CD4-positive, alpha-beta T cell treated with Interleukin-12 subunit alpha and Interleukin-12 subunit beta, for 1 hour (primary cell): ENCODE data around the gene RNF223.
"Not testable (repeated sequence)": the region's sequence is repeated elsewhere in the genome, so short reads cannot be mapped to it uniquely, and the experiment has no call there.

ENCODE experiments used
- DNase-seq: peaks from one replicate; pipeline ENCODE4 v3.0.0-alpha.2; 2020

Gene RNF223

DNA sequence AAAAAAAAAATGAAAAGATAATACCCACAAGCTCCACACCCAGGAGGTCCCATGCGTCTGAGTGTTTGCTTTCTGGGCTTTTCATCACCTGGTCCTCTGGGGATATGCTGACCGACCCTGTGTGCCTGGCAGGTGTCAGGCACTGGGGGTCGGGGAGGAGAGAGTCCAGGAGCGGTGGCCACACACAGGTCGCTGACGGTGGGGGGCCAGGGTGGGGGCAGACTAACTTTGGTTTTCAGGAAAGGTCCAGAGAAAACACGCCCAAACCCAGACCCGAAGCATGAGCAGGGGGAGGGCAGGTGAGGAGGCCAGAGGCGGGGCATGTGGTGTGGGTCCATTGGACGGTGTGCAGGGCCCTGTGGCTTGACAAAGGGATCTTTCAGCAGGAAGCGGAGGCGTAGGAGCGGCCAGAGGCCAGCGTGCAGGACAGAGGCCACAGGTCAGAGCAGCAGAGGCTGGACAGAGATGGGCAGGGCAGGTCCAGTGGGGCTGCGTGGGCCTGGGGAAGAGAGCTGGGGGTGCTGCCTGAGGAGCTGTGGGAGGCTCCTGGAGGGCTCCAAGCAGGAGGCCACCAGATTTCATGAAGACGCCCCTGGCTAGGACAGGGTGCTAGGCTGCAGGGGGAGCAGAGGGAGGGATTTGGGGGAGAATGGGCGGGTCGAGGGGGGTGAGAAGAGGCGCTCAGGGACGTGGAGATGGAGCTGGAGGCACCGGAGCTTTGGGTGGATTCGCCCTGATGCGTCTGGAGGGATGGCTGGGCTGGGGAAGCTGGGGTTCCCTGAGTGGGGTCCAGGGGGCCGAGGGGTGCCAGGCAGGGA, 15.8 kb downstream of the RNF223 start:
- no peak for DNase-seq

DNA sequence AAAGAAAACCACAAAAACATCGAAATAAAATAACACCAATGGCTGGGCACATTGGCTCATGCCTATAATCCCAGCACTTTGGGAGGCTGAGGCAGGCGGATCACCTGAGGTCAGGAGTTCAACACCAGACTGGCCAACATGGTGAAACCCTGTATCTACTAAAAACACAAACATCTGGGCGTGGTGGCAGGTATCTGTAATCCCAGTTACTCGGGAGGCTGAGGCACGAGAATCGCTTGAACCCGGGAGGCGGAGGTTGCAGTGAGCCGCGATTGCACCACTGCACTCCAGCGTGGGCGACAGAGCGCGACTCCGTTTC, 16.4 kb downstream of the RNF223 start:
- not testable (repeated sequence) for DNase-seq

DNA sequence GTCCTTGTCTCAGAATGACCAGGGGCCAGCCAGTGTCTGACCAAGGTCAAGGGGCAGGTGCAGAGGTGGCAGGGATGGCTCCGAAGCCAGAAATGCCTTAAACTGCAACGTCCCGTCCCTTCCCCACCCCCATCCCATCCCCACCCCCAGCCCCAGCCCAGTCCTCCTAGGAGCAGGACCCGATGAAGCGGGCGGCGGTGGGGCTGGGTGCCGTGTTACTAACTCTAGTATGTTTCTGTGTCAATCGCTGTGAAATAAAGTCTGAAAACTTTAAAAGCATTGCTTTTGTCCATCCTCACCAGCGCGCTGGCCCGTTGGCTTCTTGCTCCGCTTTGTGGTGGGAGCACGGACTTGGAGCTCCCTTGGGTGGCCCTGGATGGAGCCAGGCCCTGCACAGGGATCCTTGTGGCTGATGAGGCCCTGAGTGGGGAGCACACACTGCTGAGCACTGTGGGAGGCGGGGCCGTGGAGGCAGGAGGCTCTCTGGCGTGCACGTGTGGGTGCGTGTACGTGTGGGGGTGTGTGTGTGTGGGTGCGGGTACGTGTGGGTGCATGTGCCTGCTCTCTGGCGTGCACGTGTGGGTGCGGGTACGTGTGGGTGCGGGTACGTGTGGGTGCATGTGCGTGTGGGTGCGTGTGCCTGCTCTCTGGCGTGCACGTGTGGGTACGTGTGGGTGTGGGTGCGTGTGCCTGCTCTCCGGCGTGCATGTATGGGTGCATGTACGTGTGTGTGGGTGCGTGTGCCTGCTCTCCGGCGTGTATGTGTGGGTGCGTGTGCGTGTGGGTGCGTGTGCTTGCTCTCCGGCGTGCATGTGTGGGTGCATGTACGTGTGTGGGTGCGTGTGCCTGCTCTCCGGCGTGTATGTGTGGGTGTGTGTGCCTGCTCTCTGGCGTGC, 18.0 kb downstream of the RNF223 start:
- no peak for DNase-seq

DNA sequence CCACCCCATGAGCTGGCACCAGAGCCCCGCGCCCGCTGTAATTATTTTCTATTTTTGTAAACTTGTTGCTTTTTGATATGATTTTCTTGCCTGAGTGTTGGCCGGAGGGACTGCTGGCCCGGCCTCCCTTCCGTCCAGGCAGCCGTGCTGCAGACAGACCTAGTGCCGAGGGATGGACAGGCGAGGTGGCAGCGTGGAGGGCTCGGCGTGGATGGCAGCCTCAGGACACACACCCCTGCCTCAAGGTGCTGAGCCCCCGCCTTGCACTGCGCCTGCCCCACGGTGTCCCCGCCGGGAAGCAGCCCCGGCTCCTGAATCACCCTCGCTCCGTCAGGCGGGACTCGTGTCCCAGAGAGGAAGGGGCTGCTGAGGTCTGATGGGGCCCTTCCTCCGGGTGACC, 19.1 kb downstream of the RNF223 start:
- no peak for DNase-seq

DNA sequence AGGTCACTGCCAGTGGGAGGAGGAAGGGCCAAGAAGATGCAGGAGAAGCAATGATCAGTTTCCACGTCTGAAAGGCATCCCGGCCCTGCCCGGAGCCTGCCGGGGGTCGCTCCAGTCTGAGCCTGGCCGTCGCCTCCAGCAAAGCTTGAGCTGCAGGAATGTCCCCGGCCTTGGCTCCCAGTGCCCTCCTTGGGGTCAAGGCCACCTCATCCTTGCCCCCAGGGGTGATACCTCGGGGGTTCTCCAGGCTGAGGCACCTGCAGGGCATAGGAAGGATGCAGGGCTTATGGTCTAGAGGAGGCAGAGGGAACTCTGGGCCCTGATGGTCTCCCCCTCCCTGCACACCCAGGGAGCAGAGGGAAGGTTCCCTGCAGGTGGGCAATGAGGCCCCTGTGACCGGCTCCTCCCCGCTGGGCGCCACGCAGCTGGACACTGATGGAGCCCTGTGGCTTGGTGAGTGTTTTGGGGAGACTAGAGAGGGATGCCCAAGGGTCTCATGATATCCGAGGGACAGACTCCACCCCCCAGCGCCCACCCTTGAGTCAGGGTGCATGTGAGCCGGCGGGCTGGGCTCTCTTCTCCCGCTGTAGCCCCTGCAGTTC, 19.9 kb downstream of the RNF223 start:
- DNase-seq = no peak

DNA sequence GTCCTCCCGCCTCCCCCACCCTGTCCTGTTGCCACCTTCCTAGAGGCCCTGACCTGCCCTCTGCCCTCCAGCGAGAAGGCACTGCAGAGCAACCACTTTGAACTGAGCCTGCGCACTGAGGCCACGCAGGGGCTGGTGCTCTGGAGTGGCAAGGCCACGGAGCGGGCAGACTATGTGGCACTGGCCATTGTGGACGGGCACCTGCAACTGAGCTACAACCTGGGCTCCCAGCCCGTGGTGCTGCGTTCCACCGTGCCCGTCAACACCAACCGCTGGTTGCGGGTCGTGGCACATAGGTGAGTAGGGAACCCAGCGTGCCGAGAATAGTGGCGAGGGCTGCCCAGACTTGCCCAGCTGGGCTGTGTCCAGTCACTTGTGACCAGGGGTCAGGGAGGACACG, 20.4 kb downstream of the RNF223 start:
- no peak for DNase-seq

DNA sequence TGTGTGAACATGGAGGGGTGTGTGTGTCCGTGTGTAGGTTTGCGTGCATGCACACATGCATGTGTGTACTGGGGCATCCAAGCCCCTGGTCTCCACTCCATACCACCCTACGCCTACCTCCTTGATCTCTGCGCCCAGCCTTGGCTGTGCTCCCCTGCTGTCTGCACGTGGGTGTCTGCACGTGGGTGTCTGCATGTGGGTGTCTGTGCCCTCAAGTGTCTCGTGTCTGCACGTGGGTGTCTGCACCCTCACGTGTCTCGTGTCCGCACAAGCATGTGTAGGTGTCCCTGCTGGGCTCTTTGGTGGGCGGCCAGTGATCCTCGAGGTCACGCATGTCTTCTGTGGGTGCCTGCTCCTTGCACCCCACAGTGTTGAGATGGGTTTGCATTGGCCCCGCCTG, 21.1 kb downstream of the RNF223 start:
- no peak for DNase-seq

DNA sequence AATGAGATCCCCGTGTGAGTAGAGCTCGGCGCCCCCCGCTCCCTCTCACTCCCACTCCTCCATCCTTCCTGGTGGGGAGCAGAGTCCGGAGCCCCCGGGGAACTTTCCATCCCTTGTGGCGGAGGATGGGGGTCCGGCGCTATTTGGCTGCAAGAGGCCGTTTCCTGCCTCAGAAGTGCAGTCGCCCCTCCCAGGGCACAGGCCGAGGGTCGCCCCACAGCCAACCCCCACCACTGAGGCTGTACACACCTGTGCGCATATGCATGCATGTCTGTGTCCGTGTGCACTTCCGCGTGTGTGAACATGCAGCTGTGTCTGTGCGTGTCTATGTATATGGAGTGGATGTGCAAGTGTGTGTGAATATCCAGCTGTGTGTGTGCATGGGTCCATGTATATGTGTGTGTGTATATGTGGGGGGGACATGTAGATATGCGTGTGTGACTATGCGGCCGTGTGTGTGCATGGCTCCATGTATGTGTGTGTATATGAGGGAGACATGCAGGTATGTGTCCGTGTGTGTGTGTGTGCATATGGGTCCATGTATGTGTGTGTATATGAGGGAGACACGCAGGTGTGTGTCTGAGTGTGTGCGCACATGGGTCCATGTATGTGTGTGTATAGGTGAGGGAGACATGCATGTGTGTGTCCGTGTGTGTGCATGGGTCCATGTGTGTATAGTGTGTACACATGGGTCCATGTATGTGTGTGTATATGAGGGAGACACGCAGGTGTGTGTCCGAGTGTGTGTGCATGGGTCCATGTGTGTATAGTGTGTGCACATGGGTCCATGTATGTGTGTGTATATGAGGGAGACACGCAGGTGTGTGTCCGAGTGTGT, 21.9 kb downstream of the RNF223 start:
- DNase-seq = no peak

DNA sequence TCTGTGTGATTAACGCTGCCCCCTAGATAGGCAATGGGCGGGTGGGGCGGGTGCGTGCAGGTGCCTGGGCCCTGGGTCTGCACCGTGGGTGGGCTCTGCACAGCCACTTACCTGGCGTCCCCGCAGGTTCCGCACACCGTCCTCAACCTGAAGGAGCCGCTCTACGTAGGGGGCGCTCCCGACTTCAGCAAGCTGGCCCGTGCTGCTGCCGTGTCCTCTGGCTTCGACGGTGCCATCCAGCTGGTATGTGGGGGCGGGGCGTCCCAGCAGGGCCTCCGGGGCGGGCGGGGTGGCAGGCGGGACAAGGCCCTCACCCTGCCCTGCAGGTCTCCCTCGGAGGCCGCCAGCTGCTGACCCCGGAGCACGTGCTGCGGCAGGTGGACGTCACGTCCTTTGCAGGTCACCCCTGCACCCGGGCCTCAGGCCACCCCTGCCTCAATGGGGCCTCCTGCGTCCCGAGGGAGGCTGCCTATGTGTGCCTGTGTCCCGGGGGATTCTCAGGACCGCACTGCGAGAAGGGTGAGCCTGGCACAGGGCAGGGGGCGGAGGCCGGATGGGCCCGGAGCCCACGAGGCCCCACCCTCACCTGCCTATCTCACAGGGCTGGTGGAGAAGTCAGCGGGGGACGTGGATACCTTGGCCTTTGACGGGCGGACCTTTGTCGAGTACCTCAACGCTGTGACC, 22.8 kb downstream of the RNF223 start:
- DNase-seq = no peak

DNA sequence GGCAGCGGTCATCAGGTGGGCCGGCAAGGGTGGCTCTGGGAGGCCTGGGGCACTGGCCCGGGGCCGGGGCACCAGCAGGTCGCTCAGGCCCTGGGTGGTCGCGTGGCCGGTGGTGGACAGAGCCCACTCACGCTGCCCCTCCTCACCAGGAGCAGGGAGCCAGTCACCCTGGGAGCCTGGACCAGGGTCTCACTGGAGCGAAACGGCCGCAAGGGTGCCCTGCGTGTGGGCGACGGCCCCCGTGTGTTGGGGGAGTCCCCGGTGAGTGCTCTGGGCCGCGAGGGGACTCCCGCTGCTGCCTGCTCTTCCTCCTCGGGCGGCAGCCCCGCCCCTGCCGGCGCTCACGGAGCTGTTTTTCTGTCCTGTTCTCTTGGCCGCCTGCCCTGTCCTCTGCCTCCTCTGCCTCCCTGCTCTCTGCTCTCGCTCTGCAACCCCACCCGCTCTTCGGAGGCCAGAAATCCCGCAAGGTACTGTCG, 23.5 kb downstream of the RNF223 start:
- DNase-seq = no peak

DNA sequence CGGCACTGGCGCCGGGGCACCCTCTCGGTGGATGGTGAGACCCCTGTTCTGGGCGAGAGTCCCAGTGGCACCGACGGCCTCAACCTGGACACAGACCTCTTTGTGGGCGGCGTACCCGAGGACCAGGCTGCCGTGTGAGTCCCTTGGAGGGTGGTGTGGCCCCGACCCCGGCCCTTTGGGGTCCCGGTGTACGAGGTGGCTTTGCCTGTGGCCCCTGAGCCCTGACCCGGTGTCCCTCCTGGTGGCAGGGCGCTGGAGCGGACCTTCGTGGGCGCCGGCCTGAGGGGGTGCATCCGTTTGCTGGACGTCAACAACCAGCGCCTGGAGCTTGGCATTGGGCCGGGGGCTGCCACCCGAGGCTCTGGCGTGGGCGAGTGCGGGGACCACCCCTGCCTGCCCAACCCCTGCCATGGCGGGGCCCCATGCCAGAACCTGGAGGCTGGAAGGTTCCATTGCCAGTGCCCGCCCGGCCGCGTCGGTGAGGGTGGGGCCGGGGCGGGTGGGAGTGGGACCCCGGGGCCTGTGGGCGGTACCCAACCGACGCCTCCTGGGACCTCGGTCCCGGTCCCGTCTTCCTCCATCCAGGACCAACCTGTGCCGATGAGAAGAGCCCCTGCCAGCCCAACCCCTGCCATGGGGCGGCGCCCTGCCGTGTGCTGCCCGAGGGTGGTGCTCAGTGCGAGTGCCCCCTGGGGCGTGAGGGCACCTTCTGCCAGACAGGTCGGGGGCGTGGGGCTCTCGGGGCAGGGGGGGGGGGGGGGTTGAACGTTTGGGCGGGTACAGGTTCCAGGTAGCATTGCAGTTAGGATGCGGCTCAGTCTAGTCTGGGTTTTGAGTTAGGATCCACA, 24.6 kb downstream of the RNF223 start:
- DNase-seq = no peak

DNA sequence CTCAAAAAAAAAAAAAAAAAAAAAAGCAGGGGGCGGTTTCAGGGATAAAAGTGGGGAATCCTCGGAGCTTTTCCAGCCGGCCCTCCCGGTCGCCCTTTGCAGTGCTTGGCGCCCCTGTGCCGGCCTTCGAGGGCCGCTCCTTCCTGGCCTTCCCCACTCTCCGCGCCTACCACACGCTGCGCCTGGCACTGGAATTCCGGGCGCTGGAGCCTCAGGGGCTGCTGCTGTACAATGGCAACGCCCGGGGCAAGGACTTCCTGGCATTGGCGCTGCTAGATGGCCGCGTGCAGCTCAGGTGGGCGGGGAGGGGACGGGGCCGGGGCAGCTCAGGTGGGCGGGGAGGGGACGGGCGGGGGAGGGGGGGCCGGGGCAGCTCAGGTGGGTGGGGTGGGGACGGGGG, 25.3 kb downstream of the RNF223 start:
- DNase-seq = no peak

DNA sequence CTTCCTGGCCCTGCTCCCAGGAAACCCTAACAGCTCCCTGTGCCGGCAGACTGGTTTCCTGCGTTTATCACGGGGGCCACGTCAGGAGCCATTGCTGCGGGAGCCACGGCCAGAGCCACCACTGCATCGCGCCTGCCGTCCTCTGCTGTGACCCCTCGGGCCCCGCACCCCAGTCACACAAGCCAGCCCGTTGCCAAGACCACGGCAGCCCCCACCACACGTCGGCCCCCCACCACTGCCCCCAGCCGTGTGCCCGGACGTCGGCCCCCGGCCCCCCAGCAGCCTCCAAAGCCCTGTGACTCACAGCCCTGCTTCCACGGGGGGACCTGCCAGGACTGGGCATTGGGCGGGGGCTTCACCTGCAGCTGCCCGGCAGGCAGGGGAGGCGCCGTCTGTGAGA, 26.1 kb downstream of the RNF223 start:
- no peak for DNase-seq

DNA sequence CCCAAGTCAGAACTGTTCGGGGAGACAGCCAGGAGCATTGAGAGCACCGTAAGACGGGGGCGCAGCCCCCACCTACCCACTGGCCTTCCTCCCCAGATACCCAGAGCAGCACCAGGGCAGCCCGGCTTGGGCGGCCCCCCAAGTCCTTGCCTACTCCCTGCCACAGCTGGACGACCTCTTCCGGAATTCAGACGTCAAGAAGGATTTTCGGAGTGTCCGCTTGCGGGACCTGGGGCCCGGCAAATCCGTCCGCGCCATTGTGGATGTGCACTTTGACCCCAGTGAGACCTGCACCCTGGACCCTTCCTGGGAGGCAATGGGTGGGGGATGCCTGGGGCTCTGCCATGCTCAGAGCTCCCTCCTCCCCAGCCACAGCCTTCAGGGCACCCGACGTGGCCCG, 26.7 kb downstream of the RNF223 start:
- no peak for DNase-seq

DNA sequence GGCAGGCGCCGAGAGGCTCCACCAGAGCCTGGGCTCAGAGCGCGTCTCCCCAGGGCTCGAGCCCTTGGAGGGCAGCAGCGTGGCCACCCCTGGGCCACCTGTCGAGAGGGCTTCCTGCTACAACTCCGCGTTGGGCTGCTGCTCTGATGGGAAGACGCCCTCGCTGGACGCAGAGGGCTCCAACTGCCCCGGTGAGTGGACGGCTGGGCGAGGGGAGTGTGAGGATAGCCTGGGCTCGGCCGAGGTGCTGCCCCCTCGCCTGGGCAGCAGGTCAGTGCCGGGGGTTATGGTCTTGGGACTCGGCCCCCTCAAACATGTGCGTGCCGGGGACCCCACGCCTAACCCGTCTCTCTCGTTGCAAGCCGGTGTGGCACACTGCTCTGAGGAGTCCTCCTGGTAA, 27.3 kb downstream of the RNF223 start:
- no peak for DNase-seq

DNA sequence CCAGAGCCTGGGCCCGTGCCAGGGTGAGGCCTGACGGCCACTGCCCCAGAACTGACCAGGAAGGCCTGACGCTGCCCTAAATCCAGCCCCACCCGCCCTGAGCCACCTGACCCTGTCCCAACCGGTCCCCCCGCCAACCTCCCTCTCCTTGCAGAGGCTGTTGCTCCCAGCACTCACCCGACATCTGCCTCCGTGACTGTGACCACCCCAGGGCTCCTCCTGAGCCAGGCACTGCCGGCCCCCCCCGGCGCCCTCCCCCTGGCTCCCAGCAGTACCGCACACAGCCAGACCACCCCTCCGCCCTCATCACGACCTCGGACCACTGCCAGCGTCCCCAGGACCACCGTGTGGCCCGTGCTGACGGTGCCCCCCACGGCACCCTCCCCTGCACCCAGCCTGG, 27.9 kb downstream of the RNF223 start:
- DNase-seq = no peak

DNA sequence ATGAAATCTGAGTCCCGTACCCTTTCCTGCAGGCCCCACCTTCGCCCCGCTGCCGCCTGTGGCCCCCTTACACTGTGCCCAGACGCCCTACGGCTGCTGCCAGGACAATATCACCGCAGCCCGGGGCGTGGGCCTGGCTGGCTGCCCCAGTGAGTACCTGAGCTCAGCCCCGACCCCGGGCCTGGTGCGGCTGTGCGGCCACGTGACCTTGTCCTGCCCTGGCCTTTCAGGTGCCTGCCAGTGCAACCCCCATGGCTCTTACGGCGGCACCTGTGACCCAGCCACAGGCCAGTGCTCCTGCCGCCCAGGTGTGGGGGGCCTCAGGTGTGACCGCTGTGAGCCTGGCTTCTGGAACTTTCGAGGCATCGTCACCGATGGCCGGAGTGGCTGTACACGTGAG, 29.0 kb downstream of the RNF223 start:
- DNase-seq = no peak

DNA sequence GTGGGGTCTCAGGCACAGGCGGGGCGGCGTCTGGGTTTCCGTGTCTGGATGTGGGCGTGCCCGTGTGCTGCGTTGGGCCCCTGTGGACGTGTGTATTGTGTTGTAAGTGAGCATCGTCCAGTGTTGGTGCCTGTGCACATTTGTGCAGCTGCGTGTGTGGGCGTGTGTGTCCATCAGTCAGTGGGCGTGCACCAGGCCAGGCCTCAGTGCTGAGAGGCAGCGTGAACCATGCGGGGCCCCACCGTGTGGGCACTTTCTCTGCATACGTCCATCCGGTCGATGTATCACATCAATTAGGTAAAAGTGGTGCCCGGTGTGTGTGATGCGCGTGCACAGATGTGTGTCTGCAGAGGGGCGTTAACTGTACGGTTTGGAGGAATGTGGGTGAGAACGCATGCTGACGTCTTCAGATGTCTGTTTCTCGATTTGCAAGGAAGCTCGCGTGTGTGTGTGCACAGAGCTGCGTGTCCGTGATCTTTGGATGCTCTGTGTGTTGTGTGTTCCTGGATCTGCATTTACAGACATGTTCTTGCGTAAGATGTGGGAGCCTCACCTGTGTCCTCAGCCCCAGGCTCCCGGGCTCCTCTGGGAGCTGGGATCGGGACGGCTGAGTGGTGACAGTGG, 29.5 kb downstream of the RNF223 start:
- no peak for DNase-seq

DNA sequence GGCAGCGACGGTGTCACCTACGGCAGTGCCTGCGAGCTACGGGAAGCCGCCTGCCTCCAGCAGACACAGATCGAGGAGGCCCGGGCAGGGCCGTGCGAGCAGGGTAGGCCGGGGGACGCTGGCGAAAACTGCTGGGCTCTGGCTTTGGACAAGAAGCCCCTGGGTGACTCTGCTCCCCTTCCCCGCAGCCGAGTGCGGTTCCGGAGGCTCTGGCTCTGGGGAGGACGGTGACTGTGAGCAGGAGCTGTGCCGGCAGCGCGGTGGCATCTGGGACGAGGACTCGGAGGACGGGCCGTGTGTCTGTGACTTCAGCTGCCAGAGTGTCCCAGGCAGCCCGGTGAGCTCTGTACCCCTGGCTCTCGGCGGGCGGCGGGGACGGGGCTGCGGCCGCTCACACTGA, 30.2 kb downstream of the RNF223 start:
- DNase-seq = no peak

DNA sequence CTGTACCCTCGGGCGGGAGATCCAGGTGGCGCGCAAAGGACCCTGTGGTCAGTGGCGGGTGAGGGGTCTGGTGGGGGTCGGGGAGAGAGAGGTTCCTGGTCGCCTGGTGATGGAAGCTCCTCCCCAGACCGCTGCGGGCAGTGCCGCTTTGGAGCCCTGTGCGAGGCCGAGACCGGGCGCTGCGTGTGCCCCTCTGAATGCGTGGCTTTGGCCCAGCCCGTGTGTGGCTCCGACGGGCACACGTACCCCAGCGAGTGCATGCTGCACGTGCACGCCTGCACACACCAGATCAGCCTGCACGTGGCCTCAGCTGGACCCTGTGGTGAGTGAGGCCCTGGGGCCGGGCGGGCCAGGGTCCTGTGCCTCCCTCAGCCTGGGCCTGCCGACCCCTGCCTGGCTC, 30.7 kb downstream of the RNF223 start:
- DNase-seq = no peak

DNA sequence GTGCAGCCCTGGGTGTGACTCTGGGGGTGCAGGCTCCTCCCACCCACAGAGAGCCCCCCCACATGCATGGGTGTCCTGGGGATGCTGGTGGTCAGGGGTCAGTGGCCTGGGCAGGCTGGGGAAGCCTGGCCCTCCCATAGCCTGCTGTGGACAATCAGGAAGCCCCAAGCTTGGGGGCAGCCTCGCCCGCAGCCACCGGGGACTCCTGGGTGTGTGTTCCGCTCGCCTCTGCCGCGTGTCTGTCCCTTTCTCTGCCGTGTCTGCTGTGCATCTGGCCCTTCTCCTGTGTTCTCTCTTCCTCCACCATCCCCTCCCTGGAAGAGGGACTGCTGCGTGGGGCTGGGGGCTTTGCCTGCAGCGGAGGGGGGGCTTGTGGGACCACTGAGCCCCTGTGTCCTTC, 31.3 kb downstream of the RNF223 start:
- DNase-seq = no peak
